SH-SY5Y (cell line): ENCODE results near the gene GNG14.

Source experiments
- GATA2 ChIP-seq: IDR thresholded peaks from 2 replicates; pipeline ENCODE4 v1.6.1; 2011; ENCODE audit warnings: mild to moderate bottlenecking, low read depth, low read length
- GATA3 ChIP-seq: IDR thresholded peaks from 2 replicates; pipeline ENCODE4 v1.6.1; 2011; ENCODE audit warnings: low read depth, mild to moderate bottlenecking, low read length, moderate library complexity

GRCh38 chr19:12652219-12652618, 35.6 kb upstream of the GNG14 start:
- TF ChIP-seq GATA3 (no peak), GATA2 (no peak)
